GM20000 (cell line): ENCODE measurements around the gene EIF4H.
"Not testable (repeated sequence)": the region's sequence is repeated elsewhere in the genome, so short reads cannot be mapped to it uniquely, and the experiment has no call there.

ENCODE experiments used
- DNase-seq: peaks from one replicate; pipeline ENCODE4 v3.0.0; 2012; ENCODE audit warnings: low spot score
- CTCF ChIP-seq: IDR thresholded peaks from 2 replicates; pipeline ENCODE4 v1.5.1; 2012; ENCODE audit warnings: mild to moderate bottlenecking, control low read depth; ENCODE audit errors: extremely low read depth, missing control alignments

The EIF4H gene

GRCh38 chr7:74202841-74203556, 28.8 kb downstream of the EIF4H start:
- DNase-seq = no peak
- peak; percentile 50 for TF ChIP-seq CTCF

GRCh38 chr7:74203956-74204618, 29.9 kb downstream of the EIF4H start:
- TF ChIP-seq CTCF = no peak
- no peak for DNase-seq

- not testable (repeated sequence) for DNase-seq
These were observed 31.9 kb downstream of the EIF4H start for GRCh38 chr7:74206052-74206451.

GRCh38 chr7:74206589-74207120, 32.5 kb downstream of the EIF4H start:
- TF ChIP-seq CTCF = peak; percentile 98
- DNase-seq = peak; percentile 82

GRCh38 chr7:74207586-74207985, 33.4 kb downstream of the EIF4H start:
- DNase-seq = no peak
- TF ChIP-seq CTCF = no peak

- not testable (repeated sequence) for DNase-seq
These were observed 34.1 kb downstream of the EIF4H start for GRCh38 chr7:74208241-74208640.

- no peak for DNase-seq
- no peak for TF ChIP-seq CTCF
These were observed 38.5 kb downstream of the EIF4H start for GRCh38 chr7:74212661-74213060.

GRCh38 chr7:74214816-74215630, 40.9 kb downstream of the EIF4H start:
- TF ChIP-seq CTCF = no peak
- DNase-seq = no peak
